Heart left ventricle (tissue), 13 donors: ENCODE results near the gene MAFF.

Experiments
- POLR2A ChIP-seq, 2 donors: fragments of 450-650 bp; IDR thresholded peaks; one replicate each; pipeline ENCODE4 v1.6.1; 2017; ENCODE audit warnings: antibody characterized with exemption in 2 of 2, mild to moderate bottlenecking in 2 of 2, moderate library complexity in 2 of 2
- TF ChIP-seq, protein P1 (sequence below), 12 donors: fragments of 200-600 bp; sonication (generic) in 4 of 12; IDR thresholded peaks; one replicate each; pipeline versions ENCODE4 v1.5.0 to v1.8.0; 2018 to 2022; ENCODE audit warnings: antibody characterized with exemption in 12 of 12, mild to moderate bottlenecking in 5 of 12
- donor health status: ischemic (EF 13 %, LVEDD 7.1; RV severe dilation, severe dysfunction).
- donor health status: DM: no; HTN: yes; CAD: no.
- donor health status: DM: no; HTN: no; CAD: no.
- donor health status: ischemic (EF 25% LVEDD 6.9; RV normal size, moderate dysfunction).
- donor health status: ischemic (EF 25% LVEDD 5.7; RV mildly dilated, moderate dysfunction).
- donor health status: ischemic (EF 35%, LVEDD 5.7; RV mildly dilated, moderate dysfunction).
- donor health status: nonischemic (EF 11% LVEDD 7.7; RV severe dilation, severe dysfunction).
- donor health status: DM: yes; HTN: yes; CAD: no.
- donor health status: PGD.
- donor health status: ischemic (EF 29% LVEDD 5.4; RV normal size, mild dysfunction).
- donor health status: nonischemic (EF 23%, LVEDD 6.1; RV moderate dilation, normal function).

DNA sequence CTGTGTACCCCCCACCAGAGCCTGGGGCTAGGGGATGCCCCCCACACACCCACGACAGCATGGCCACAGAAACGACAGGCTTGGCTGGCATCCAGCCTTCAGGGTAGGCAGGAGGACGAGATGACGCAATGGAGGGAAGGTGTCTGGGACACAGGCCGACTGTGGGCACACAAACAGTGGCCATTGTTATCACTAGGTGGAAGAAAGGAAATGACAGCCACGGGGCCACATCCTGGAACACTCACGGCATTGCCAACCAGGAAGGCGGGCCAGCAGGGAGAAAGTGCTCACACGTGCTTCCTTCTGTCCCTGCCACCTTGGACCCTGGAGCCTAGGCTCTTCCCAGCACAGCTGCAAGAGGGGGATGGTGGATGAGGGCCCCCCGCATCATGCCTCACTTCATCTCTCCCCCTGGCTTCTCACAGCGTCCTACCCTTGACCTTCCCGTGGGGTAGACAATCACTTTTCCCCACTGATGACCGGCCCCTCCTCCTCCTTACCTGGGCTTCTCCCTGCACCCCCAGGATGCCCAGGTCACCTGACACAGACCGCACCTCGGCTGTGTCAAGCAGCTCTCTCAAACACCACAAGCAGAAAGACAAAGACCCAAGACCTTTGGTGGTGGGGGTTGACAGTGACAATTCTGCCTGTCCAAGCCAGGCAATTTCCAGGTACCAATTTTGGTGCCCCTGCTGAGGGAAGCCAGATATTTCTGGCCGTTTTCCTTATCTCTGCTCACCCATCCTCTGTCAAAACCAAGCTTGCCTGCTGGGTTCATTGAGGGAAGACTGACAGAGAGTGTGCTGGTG is 28.8 kb upstream of the MAFF start:
- TF ChIP-seq, protein P1, sequence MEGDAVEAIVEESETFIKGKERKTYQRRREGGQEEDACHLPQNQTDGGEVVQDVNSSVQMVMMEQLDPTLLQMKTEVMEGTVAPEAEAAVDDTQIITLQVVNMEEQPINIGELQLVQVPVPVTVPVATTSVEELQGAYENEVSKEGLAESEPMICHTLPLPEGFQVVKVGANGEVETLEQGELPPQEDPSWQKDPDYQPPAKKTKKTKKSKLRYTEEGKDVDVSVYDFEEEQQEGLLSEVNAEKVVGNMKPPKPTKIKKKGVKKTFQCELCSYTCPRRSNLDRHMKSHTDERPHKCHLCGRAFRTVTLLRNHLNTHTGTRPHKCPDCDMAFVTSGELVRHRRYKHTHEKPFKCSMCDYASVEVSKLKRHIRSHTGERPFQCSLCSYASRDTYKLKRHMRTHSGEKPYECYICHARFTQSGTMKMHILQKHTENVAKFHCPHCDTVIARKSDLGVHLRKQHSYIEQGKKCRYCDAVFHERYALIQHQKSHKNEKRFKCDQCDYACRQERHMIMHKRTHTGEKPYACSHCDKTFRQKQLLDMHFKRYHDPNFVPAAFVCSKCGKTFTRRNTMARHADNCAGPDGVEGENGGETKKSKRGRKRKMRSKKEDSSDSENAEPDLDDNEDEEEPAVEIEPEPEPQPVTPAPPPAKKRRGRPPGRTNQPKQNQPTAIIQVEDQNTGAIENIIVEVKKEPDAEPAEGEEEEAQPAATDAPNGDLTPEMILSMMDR (IDR thresholded peaks at IDR 0.05), result no peak
- peak in 1 of 2 donors; percentile 20 for TF ChIP-seq POLR2A (IDR thresholded peaks at IDR 0.05)
